ENCODE results near the gene DCXR. TPM values are rescaled to one million over a fixed set of nuclear protein-coding genes. Genes with fewer than 3 reads are reported as not detected.

DCXR gene
- total and polyA plus RNA-seq, 2 of the 13 experiments (the other 11 are each of a cell fraction or from before 2014, with no cell fraction given) = 287 to 311 TPM

GRCh38 chr17:82080048-82080788 is 42.7 kb upstream of the DCXR start (continued):
- TF ChIP-seq, protein P1, sequence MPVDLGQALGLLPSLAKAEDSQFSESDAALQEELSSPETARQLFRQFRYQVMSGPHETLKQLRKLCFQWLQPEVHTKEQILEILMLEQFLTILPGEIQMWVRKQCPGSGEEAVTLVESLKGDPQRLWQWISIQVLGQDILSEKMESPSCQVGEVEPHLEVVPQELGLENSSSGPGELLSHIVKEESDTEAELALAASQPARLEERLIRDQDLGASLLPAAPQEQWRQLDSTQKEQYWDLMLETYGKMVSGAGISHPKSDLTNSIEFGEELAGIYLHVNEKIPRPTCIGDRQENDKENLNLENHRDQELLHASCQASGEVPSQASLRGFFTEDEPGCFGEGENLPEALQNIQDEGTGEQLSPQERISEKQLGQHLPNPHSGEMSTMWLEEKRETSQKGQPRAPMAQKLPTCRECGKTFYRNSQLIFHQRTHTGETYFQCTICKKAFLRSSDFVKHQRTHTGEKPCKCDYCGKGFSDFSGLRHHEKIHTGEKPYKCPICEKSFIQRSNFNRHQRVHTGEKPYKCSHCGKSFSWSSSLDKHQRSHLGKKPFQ (CRISPR knock-in tag; IDR thresholded peaks at IDR 0.05; ENCODE audit: insufficient replicate concordance) = no peak
- TF ChIP-seq SP2 (CRISPR knock-in tag; IDR thresholded peaks at IDR 0.05) = 0 out of 2 replicates have a peak, but pooled peaks have one; percentile 34
- TF ChIP-seq ZNF543 (CRISPR knock-in tag; IDR thresholded peaks at IDR 0.05) = no peak
- no peak for TF ChIP-seq ZNF691 (CRISPR knock-in tag; IDR thresholded peaks at IDR 0.05; ENCODE audit: borderline replicate concordance, low read depth)
- TF ChIP-seq ZNF292 (CRISPR knock-in tag; IDR thresholded peaks at IDR 0.05; ENCODE audit: borderline replicate concordance, low read depth) = no peak
- TF ChIP-seq CBX5 (CRISPR knock-in tag; IDR thresholded peaks at IDR 0.05; ENCODE audit: borderline replicate concordance) = no peak
- TF ChIP-seq, protein P2, sequence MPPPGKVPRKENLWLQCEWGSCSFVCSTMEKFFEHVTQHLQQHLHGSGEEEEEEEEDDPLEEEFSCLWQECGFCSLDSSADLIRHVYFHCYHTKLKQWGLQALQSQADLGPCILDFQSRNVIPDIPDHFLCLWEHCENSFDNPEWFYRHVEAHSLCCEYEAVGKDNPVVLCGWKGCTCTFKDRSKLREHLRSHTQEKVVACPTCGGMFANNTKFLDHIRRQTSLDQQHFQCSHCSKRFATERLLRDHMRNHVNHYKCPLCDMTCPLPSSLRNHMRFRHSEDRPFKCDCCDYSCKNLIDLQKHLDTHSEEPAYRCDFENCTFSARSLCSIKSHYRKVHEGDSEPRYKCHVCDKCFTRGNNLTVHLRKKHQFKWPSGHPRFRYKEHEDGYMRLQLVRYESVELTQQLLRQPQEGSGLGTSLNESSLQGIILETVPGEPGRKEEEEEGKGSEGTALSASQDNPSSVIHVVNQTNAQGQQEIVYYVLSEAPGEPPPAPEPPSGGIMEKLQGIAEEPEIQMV (CRISPR knock-in tag; IDR thresholded peaks at IDR 0.05; ENCODE audit: low read depth) = no peak
- TF ChIP-seq ELK4 (CRISPR knock-in tag; IDR thresholded peaks at IDR 0.05; ENCODE audit: borderline replicate concordance) = no peak
- no peak for TF ChIP-seq MAFG (CRISPR knock-in tag; IDR thresholded peaks at IDR 0.05)
- TF ChIP-seq NFKB2 (CRISPR knock-in tag; IDR thresholded peaks at IDR 0.05; ENCODE audit: borderline replicate concordance) = no peak
- no peak for TF ChIP-seq ZNF687 (CRISPR knock-in tag; IDR thresholded peaks at IDR 0.05)
- TF ChIP-seq ZNF24 (IDR thresholded peaks at IDR 0.05) = no peak
- TF ChIP-seq ZNF713 (CRISPR knock-in tag; IDR thresholded peaks at IDR 0.05) = no peak
- TF ChIP-seq, protein P3, sequence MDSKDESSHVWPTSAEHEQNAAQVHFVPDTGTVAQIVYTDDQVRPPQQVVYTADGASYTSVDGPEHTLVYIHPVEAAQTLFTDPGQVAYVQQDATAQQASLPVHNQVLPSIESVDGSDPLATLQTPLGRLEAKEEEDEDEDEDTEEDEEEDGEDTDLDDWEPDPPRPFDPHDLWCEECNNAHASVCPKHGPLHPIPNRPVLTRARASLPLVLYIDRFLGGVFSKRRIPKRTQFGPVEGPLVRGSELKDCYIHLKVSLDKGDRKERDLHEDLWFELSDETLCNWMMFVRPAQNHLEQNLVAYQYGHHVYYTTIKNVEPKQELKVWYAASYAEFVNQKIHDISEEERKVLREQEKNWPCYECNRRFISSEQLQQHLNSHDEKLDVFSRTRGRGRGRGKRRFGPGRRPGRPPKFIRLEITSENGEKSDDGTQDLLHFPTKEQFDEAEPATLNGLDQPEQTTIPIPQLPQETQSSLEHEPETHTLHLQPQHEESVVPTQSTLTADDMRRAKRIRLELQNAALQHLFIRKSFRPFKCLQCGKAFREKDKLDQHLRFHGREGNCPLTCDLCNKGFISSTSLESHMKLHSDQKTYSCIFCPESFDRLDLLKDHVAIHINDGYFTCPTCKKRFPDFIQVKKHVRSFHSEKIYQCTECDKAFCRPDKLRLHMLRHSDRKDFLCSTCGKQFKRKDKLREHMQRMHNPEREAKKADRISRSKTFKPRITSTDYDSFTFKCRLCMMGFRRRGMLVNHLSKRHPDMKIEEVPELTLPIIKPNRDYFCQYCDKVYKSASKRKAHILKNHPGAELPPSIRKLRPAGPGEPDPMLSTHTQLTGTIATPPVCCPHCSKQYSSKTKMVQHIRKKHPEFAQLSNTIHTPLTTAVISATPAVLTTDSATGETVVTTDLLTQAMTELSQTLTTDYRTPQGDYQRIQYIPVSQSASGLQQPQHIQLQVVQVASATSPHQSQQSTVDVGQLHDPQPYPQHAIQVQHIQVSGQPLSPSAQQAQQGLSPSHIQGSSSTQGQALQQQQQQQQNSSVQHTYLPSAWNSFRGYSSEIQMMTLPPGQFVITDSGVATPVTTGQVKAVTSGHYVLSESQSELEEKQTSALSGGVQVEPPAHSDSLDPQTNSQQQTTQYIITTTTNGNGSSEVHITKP (CRISPR knock-in tag; IDR thresholded peaks at IDR 0.05; ENCODE audit: low read depth) = no peak
